ENCODE measurements around the gene NOXO1.

- TF ChIP-seq CTCF (IDR thresholded peaks at IDR 0.05) (peak; percentile 67 to 83 (median 72)), EP300 (IDR thresholded peaks at IDR 0.05) (no peak)
Measured at GRCh38 chr16:1959269-1960039, 21.8 kb downstream of the NOXO1 start, which contains the start of gene NDUFB10.

Data from esophagus muscularis mucosa (tissue), 3 donors.